G401 (cell line): ENCODE data around the gene CSNK1D. TPM values are rescaled to one million over a fixed set of nuclear protein-coding genes. Genes with fewer than 3 reads are reported as not detected.

Experiments used
- DNase-seq: peaks from one replicate; pipeline ENCODE4 v3.0.0-alpha.2; 2015; ENCODE audit warnings: low spot score
- in situ Hi-C: cut with HindIII; loops from 2 replicates; pipeline ENCODE4 v1.10.0; 2016; ENCODE audit warnings: low sequenced_read_pairs, mixed read lengths
- total RNA-seq: library from RNA; depleted of rRNA; stranded (reverse); fragments of >200 nt; shearing (Covaris generic); gene quantifications from 2 replicates; pipeline ENCODE4 v1.2.3, GENCODE V29; 2014

The CSNK1D gene
- total RNA-seq, 1 experiment from 2014 or later: 87.7 TPM

GRCh38 chr17:82244413-82245133 lies 28.9 kb downstream of the CSNK1D start:
- peak; percentile 79 for DNase-seq

DNA sequence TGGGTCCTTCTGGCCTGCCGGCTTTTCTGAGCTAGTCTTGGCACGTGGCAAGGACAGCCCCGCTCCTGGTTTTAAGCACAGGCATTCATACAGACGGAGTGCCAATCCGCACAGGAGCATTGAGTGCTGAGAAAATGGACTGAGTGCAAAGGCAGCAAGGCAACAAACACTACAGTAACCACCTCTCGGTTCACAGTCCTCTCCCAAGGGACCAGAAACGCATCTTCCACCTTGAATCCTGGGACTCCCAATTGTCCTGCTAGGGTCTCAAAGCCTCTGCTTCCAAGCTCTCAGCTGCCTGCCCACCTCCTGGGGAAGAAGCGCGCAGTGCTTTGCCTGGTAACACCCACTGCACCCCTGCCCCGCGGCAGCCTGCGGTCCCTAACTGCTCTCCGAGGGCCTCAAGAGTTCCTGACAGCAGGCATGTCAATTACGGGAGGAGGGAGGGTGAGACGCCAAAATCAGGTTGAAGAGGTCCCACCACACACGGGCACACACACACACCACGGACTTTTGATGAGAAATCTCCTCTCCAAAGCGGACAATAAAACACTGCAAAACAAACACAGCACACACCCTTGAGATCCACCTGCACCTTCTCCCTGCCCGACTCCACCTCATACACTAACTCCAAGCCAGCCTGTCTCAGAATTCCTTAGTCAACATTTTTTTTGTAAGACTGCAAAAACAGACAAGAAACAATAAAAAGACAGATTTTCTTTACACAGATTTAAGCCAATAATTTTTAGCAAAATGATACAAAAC lies 29.7 kb downstream of the CSNK1D start:
- no peak for DNase-seq
- in situ Hi-C loops: no loop called here

More at GRCh38 chr17:82244413-82245133, 28.9 kb downstream of the CSNK1D start:
- in situ Hi-C loops: no loop called here

DNA sequence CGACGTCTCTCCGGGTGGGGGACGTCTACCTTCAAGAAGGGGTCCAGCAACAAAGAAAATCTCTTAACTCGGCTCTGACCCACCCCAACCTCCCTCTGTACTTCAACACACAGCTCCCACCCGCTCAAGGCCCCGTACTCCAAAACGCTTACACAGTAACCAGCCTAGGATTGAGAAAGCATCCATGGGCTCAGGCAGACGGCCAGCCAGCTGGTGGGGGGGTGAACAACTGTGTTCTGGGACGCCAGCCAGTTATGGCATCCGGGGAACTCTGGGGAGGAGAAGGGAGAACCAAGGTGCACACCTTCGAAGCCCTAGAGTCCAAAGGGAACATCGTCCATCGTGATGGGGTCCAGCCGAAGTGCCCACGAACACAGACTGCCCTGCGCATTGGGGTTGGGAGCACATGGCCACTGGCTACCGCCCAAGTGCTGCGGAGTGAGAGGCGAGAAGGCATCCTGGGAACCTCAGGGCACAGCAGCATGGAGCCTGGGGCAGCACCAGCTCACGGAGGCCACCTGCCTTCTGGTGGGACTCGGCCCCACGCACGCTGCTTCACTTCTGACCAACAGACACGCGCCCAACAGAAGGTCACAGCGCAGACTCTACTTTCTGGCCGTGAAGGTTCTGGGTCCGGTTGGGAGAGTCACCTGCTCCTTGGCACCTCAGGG lies 30.4 kb downstream of the CSNK1D start:
- peak; percentile 74 for DNase-seq
- in situ Hi-C loops: no loop called here

GRCh38 chr17:82242698-82242976 lies 30.9 kb downstream of the CSNK1D start:
- no peak for DNase-seq
- in situ Hi-C loops: no loop called here

DNA sequence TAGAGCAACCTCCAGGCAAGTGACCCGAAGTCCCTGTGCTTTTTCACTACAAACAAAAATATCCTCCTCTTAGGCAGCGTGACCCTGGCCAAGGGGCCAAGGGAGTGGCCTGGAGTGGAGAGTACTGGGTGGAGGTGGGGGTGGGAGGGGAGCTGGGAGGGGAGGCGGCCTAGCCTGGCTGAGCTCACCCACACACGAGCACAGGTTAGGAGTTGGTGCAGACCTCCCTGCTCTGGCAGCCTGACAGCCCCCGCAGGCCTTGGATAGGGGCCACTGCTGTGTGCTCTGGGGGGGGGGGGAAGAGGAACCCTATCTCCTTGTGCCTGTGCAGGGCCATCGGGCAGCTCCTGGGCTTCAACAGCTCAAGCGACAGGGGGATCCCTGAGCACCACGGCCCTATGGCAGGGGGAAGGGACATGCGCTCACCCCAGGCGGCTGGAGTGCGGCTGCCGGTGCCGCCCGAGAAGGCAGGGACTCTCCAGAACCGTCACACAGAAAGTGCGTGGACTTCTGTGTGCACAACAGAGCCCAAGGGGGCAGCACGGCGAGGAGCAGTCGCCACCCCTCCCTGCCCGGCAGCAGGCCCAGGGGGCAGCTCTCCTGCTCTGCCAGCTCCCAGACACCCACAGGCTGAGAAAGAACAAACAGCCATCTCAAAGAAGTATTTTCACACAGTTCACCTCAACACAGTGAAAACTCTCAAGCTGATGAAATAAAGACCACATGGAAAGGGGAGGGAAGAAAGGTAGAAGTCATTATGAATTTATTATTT lies 31.4 kb downstream of the CSNK1D start:
- in situ Hi-C loops: no loop called here
- DNase-seq: peak; percentile 74

DNA sequence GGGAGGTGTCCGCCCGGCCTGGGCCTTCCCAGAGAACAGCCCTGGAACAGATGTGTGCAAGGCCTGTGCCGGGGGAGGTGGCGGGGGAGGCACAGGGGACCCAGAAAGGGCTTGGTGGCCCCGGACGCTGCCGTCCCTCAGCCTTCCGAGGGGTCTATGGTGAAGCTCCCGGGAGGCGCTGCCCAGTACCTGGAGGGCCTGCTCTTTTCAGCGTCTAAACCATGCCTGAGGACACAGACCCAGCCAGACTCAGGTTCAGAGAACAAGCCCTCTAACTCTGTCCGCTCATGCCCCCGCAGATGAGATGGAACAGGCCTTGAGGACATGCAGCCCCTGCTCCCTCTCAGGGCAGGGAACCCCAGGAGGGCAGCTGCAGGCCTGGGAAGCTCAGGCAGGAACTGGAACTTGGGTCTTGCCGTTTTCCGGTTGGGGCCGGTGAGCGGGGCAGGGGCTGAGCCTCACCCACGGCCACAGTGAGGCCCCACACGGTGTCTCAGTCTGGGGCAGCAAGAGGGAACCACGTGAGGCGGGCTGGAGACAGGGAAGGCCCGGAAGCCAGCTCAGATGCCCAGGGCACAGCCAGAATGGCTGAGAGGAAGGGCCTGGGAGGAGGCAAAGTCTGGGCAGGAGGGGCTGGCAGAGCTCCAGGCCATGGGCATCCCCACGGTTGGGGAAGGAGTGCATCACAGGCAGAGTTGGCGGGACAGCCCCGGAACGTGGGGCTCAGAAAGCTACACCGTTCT lies 32.1 kb downstream of the CSNK1D start:
- in situ Hi-C loops: no loop called here
- peak; percentile 77 for DNase-seq

GRCh38 chr17:82240506-82241182 lies 32.9 kb downstream of the CSNK1D start:
- in situ Hi-C loops: no loop called here
- no peak for DNase-seq

GRCh38 chr17:82239926-82240505 lies 33.5 kb downstream of the CSNK1D start:
- DNase-seq: peak; percentile 61
- in situ Hi-C loops: no loop called here

- in situ Hi-C loops: no loop called here
- no peak for DNase-seq
Observed at GRCh38 chr17:82239401-82239925, 34.0 kb downstream of the CSNK1D start.

DNA sequence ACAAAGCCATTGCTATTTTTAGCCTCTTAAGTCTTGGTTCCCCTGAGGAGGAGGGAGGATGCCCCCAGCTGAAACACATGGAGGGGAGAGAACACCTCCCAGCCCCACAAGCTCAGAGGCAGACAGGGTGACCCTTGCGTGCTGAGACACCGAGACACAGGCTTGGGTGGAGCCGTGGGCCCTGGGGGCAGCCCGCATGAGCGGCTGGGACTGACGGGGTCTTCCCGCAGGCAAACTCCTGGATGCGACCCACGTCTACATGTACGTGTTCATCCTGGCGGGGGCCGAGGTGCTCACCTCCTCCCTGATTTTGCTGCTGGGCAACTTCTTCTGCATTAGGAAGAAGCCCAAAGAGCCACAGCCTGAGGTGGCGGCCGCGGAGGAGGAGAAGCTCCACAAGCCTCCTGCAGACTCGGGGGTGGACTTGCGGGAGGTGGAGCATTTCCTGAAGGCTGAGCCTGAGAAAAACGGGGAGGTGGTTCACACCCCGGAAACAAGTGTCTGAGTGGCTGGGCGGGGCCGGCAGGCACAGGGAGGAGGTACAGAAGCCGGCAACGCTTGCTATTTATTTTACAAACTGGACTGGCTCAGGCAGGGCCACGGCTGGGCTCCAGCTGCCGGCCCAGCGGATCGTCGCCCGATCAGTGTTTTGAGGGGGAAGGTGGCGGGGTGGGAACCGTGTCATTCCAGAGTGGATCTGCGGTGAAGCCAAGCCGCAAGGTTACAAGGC lies 34.9 kb downstream of the CSNK1D start:
- in situ Hi-C loops: no loop called here
- DNase-seq: peak; percentile 53

GRCh38 chr17:82237746-82238471 lies 35.6 kb downstream of the CSNK1D start:
- in situ Hi-C loops: no loop called here
- no peak for DNase-seq

DNA sequence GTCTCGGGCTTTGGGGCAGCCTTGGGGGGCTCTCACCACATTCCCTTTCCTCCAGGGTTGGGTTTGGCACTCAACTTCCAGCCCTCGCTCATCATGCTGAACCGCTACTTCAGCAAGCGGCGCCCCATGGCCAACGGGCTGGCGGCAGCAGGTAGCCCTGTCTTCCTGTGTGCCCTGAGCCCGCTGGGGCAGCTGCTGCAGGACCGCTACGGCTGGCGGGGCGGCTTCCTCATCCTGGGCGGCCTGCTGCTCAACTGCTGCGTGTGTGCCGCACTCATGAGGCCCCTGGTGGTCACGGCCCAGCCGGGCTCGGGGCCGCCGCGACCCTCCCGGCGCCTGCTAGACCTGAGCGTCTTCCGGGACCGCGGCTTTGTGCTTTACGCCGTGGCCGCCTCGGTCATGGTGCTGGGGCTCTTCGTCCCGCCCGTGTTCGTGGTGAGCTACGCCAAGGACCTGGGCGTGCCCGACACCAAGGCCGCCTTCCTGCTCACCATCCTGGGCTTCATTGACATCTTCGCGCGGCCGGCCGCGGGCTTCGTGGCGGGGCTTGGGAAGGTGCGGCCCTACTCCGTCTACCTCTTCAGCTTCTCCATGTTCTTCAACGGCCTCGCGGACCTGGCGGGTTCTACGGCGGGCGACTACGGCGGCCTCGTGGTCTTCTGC lies 36.3 kb downstream of the CSNK1D start:
- in situ Hi-C loops: no loop called here
- no peak for DNase-seq

DNA sequence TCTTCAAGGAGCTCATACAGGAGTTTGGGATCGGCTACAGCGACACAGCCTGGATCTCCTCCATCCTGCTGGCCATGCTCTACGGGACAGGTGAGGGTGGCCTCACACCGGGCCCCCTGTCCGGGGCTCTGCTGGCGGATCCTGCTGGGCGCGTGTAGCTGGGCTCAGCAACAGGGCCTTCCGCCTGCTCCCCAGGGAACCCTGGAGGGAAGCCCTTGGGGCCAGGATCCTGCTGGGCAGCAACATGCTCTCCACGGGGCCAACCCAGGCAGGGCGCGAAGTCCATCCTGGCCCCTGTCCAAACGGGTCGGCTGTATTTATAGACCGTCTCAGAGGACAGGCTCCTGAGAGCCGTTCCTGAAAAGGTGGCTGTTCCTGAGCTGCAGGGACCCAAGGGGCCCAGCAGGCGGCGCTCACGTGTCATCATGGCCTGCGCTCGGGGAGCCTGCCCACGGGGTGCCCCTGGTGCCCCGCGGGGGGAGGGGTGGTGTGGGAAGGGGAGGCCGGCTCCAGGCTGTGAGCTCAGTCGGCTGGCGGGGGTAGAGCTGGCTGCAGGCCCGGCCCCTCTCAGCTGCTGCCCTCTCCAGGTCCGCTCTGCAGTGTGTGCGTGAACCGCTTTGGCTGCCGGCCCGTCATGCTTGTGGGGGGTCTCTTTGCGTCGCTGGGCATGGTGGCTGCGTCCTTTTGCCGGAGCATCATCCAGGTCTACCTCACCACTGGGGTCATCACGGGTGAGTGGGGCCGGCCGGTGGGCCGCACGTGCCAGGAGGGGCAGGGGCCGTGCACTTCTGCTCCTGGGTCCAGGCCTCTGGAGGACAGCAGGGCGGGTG lies 37.1 kb downstream of the CSNK1D start:
- peak; percentile 77 for DNase-seq
- in situ Hi-C loops: no loop called here

DNA sequence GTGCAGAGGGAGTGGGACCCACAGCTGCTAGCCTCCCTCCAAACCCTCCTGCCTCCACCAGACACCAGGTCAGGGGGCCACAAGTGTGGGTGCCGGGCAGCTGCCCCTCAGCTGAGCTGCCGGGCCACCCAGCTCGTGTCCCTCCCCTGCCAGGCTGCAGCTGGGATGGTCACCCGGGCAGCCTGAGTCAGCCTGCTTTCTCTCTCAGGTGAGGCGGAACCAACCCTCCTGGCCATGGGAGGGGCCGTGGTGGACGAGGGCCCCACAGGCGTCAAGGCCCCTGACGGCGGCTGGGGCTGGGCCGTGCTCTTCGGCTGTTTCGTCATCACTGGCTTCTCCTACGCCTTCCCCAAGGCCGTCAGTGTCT lies 37.7 kb downstream of the CSNK1D start:
- DNase-seq: no peak
- in situ Hi-C loops: no loop called here

- DNase-seq: no peak
- in situ Hi-C loops: no loop called here
Observed at GRCh38 chr17:82235056-82235774, 38.3 kb downstream of the CSNK1D start.
